Fibroblast of pulmonary artery (primary cell): ENCODE data around the gene USHBP1.

Experiments
- DNase-seq: peaks from one replicate; pipeline ENCODE4 v3.0.0-alpha.2; 2010; ENCODE audit warnings: low read depth
- H3K4me3 ChIP-seq: replicated peaks from 2 replicates; pipeline ENCODE4 v1.5.1; 2011; ENCODE audit warnings: low read depth, mild to moderate bottlenecking, control low read depth, low read length, moderate library complexity
- CTCF ChIP-seq: IDR thresholded peaks from 2 replicates; pipeline ENCODE4 v1.5.1; 2011; ENCODE audit warnings: mild to moderate bottlenecking, control low read depth, low read length, inconsistent platforms; ENCODE audit errors: missing control alignments

Gene USHBP1

GRCh38 chr19:17206736-17207581, 57.6 kb downstream of the USHBP1 start:
- TF ChIP-seq CTCF: no peak
- no peak overlapping the region for H3K4me3 ChIP-seq
- DNase-seq: no peak

- DNase-seq: peak; percentile 75
- TF ChIP-seq CTCF: peak; percentile 77
- H3K4me3 ChIP-seq: no peak overlapping the region
Observed at GRCh38 chr19:17205237-17206140, 59.1 kb downstream of the USHBP1 start.

- no peak overlapping the region for H3K4me3 ChIP-seq
- TF ChIP-seq CTCF: no peak
- DNase-seq: no peak
Observed at GRCh38 chr19:17202713-17203112, 61.8 kb downstream of the USHBP1 start.

- TF ChIP-seq CTCF: no peak
- no peak overlapping the region for H3K4me3 ChIP-seq
- DNase-seq: no peak
Observed at GRCh38 chr19:17202249-17202648, 62.3 kb downstream of the USHBP1 start.

- no peak overlapping the region for H3K4me3 ChIP-seq
- no peak for DNase-seq
- TF ChIP-seq CTCF: no peak
Observed at GRCh38 chr19:17200408-17201079, 64.0 kb downstream of the USHBP1 start.
